B cell (primary cell): ENCODE results near the gene BLOC1S5.

Experiments used
- EZH2 ChIP-seq: IDR thresholded peaks from 2 replicates; pipeline ENCODE4 v1.6.1; 2012; ENCODE audit warnings: borderline replicate concordance, low read depth, mild to moderate bottlenecking, moderate library complexity, low read length; ENCODE audit not compliant: insufficient read depth, poor library complexity, severe bottlenecking
- TF ChIP-seq, protein P1 (sequence below): fragments of 200-600 bp; IDR thresholded peaks from one replicate; pipeline ENCODE4 v1.8.0; 2022; ENCODE audit warnings: antibody characterized with exemption, mild to moderate bottlenecking

DNA sequence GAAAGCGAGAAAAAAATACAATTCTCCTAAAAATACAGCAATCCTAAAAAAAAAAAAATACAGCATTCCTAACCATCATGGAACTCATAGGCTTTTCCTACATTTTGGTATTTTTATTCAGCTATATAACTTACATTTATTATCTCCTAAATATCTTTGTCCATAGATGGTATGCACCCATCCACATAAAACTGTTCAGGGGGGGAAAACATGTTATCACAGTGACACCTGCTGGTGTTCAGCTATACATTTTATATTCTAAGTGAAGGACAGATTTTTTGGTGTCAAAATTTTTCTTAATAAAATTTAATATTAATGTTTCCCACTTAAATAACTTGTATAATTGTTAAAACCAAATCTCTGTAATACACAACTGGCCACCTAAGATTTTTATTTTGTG is 58.0 kb downstream of the BLOC1S5 start:
- TF ChIP-seq, protein P1, sequence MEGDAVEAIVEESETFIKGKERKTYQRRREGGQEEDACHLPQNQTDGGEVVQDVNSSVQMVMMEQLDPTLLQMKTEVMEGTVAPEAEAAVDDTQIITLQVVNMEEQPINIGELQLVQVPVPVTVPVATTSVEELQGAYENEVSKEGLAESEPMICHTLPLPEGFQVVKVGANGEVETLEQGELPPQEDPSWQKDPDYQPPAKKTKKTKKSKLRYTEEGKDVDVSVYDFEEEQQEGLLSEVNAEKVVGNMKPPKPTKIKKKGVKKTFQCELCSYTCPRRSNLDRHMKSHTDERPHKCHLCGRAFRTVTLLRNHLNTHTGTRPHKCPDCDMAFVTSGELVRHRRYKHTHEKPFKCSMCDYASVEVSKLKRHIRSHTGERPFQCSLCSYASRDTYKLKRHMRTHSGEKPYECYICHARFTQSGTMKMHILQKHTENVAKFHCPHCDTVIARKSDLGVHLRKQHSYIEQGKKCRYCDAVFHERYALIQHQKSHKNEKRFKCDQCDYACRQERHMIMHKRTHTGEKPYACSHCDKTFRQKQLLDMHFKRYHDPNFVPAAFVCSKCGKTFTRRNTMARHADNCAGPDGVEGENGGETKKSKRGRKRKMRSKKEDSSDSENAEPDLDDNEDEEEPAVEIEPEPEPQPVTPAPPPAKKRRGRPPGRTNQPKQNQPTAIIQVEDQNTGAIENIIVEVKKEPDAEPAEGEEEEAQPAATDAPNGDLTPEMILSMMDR: peak; percentile 75
- no peak for TF ChIP-seq EZH2
